Esophagus squamous epithelium (tissue), 5 donors: ENCODE data around the gene CMTM2. TPM values are rescaled to one million over a fixed set of nuclear protein-coding genes. Genes with fewer than 3 reads are reported as not detected.
"Not testable (repeated sequence)": the region's sequence is repeated elsewhere in the genome, so short reads cannot be mapped to it uniquely, and the experiment has no call there.

ENCODE experiments used
- DNase-seq: peaks from one replicate; lab custom pipeline; 2025; lab: John Stamatoyannopoulos, UW
- H3K27ac ChIP-seq, 4 donors: fragments of 200-600 bp; sonication (generic); one replicate each; pipeline ENCODE4 v1.5.1; 2016 to 2019; ENCODE audit warnings: mild to moderate bottlenecking in 1 of 4
- H3K27me3 ChIP-seq, 4 donors: fragments of 200-600 bp; sonication (generic); 1 replicate in 3 of 4; 2 replicates in 1 of 4; pipeline versions ENCODE4 v1.5.1 to v1.6.0; 2017 to 2021; ENCODE audit warnings: antibody characterized with exemption in 1 of 4
- H3K36me3 ChIP-seq, 3 donors: fragments of 200-600 bp; sonication (generic); one replicate each; pipeline ENCODE4 v1.5.1; 2016 to 2019
- H3K4me1 ChIP-seq, 3 donors: fragments of 200-600 bp; sonication (generic); one replicate each; pipeline ENCODE4 v1.5.1; 2017 to 2019
- H3K4me3 ChIP-seq, 4 donors: fragments of 200-600 bp; sonication (generic); 1 replicate in 3 of 4; 2 replicates in 1 of 4; pipeline ENCODE4 v1.5.1; 2016 to 2019; ENCODE audit warnings: mild to moderate bottlenecking in 2 of 4, moderate library complexity in 1 of 4
- H3K9me3 ChIP-seq, 3 donors: fragments of 200-600 bp; sonication (generic); one replicate each; pipeline ENCODE4 v1.5.1; 2016 to 2019
- POLR2A ChIP-seq, 4 donors: fragments of 450-650 bp; IDR thresholded peaks; one replicate each; pipeline ENCODE4 v1.6.1; 2017; ENCODE audit warnings: antibody characterized with exemption in 4 of 4, mild to moderate bottlenecking in 4 of 4, moderate library complexity in 3 of 4
- WGBS, 2 donors: methylation state at CpG; one replicate each; pipeline ENCODE4 v1.1.5; 2018; 5-methylcytosine and 5-hydroxymethylcytosine counted together
- intact Hi-C: fragments of 100-400 bp; cut with DNase I; formaldehyde crosslinking; loops from one replicate; pipeline ENCODE4 v1.15.0; 2022
- total RNA-seq, 4 donors: library from RNA; depleted of rRNA; stranded (reverse); fragments of >200 nt; gene quantifications; one replicate each; pipeline ENCODE4 v1.1.0, GENCODE V29; 2016
- TF ChIP-seq, protein P1 (sequence below), 6 experiments: fragments of 450-650 bp in 4 of 6; fragments of 200-600 bp in 2 of 6; sonication (generic) in 2 of 6; IDR thresholded peaks; one replicate each; pipeline ENCODE4 v1.5.1; 2016 to 2019; ENCODE audit warnings: antibody characterized with exemption in 6 of 6, mild to moderate bottlenecking in 4 of 6, moderate library complexity in 4 of 6
- donor health status: DM: yes; HTN: yes; CAD: no.

Gene CMTM2
- total RNA-seq, 4 donors from 2014 or later: not detected

DNA sequence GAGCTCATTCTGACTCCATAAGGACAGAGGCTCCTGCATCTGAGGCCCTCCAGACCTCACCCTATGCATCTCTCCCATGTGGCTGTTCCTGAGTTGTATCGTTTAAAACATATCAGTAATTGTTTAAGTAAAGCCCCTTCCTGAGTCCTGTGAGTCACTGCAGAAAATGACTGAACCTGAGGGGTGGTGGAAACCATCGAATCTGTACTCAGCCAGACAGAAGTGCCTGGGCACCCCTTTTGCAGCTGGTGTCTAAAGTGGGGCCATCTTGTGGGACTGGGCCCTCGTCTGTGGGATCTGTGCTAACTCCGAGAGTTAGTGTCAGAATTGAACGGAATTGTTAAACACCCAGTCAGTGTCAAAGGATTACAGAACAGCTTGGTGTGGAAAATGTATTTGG is 50.6 kb downstream of the CMTM2 start:
- DNase-seq: no peak
- Histone ChIP-seq H3K4me3 (no peak overlapping the region), H3K9me3 (no peaks in the 10 kb centered on the region), H3K36me3 (peaks cover 0 to 17% (median 0%) of the 10 kb centered on the region in 3 donors), H3K4me1 (peaks cover 0 to 15% (median 3%) of the 10 kb centered on the region in 3 donors), H3K27me3 (no peaks in the 10 kb centered on the region), H3K27ac (no peak overlapping the region)
- 79 to 82% methylated on average over 4 to 5 of the region's 5 CpGs for WGBS, 2 donors
- no peak for TF ChIP-seq POLR2A (IDR thresholded peaks at IDR 0.05)
- TF ChIP-seq, protein P1, sequence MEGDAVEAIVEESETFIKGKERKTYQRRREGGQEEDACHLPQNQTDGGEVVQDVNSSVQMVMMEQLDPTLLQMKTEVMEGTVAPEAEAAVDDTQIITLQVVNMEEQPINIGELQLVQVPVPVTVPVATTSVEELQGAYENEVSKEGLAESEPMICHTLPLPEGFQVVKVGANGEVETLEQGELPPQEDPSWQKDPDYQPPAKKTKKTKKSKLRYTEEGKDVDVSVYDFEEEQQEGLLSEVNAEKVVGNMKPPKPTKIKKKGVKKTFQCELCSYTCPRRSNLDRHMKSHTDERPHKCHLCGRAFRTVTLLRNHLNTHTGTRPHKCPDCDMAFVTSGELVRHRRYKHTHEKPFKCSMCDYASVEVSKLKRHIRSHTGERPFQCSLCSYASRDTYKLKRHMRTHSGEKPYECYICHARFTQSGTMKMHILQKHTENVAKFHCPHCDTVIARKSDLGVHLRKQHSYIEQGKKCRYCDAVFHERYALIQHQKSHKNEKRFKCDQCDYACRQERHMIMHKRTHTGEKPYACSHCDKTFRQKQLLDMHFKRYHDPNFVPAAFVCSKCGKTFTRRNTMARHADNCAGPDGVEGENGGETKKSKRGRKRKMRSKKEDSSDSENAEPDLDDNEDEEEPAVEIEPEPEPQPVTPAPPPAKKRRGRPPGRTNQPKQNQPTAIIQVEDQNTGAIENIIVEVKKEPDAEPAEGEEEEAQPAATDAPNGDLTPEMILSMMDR (IDR thresholded peaks at IDR 0.05): no peak
- intact Hi-C loops: no loop called here

DNA sequence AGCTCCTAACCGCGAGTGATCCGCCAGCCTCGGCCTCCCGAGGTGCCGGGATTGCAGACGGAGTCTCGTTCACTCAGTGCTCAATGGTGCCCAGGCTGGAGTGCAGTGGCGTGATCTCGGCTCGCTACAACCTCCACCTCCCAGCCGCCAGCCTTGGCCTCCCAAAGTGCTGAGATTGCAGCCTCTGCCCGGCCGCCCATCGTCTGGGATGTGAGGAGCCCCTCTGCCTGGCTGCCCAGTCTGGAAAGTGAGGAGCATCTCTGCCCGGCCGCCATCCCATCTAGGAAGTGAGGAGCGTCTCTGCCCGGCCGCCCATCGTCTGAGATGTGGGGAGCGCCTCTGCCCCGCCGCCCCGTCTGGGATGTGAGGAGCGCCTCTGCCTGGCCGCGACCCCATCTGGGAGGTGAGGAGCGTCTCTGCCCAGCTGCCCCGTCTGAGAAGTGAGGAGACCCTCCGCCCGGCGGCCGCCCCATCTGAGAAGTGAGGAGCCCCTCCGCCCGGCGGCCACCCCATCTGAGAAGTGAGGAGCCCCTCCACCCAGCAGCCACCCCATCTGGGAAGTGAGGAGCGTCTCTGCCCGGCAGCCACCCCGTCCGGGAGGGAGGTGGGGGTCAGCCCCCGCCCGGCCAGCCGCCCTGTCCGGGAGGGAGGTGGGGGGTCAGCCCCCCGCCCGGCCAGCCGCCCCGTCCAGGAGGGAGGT is 51.4 kb downstream of the CMTM2 start:
- H3K27me3 ChIP-seq, H3K4me3 ChIP-seq, DNase-seq, H3K27ac ChIP-seq, H3K9me3 ChIP-seq, intact Hi-C loops: not testable (repeated sequence)
- Histone ChIP-seq H3K4me1 (peaks cover 0 to 12% (median 3%) of the 10 kb centered on the region in 3 donors), H3K36me3 (peaks cover 0 to 24% (median 0%) of the 10 kb centered on the region in 3 donors)
- WGBS, 2 donors: no CpG with 5 or more reads among the region's 49 CpGs

DNA sequence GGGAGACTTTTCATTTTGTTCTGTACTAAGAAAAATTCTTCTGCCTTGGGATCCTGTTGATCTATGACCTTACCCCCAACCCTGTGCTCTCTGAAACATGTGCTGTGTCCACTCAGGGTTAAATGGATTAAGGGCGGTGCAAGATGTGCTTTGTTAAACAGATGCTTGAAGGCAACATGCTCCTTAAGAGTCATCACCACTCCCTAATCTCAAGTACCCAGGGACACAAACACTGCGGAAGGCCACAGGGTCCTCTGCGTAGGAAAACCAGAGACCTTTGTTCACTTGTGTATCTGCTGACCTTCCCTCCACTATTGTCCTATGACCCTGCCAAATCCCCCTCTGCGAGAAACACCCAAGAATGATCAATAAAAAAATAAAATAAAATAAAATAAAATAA is 52.3 kb downstream of the CMTM2 start:
- H3K27me3 ChIP-seq, intact Hi-C loops, H3K4me3 ChIP-seq, H3K4me1 ChIP-seq, H3K27ac ChIP-seq, DNase-seq, H3K9me3 ChIP-seq: not testable (repeated sequence)
- WGBS, 2 donors: 92 to 97% methylated on average over 2 to 3 of the region's 4 CpGs
- peaks cover 0 to 32% (median 0%) of the 10 kb centered on the region in 3 donors for H3K36me3 ChIP-seq

DNA sequence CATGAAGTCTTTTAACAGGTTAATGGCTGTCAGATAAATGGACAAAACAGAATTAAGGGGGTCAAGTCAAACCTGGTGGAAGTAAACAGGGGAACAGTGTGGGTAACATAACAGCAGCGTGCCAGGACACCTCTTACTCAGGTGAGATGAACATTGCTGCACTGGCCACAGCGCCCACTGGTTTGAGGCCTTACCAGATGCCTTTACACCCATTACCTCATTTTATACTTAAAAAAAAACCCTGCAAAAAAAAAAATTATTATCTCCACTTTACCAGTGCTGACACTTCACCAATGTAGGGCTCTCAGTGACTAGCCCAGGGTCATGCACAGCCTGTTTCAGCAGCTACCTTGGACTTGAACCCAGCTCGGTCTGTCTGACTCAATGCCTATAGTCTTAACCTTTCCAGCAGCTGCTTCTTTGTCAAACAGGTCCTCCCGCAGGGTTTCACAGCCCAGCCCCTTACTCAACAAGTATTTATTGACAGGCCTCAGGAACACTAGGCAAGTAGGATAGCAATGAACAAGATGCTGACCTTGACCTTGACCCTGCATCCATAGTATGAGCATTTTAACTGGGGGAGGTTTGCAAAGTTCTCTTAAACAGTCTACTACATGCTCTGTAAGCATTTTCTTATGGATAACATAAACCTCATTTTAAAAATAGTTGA is 55.4 kb downstream of the CMTM2 start:
- TF ChIP-seq, protein P1 (IDR thresholded peaks at IDR 0.05): no peak
- no peak for TF ChIP-seq POLR2A (IDR thresholded peaks at IDR 0.05)
- no peaks in the 10 kb centered on the region for H3K9me3 ChIP-seq
- WGBS, 2 donors: 70 to 90% methylated on average over 4 of the region's 4 CpGs
- DNase-seq: no peak
- no peaks in the 10 kb centered on the region for H3K27me3 ChIP-seq
- H3K36me3 ChIP-seq: peaks cover 0 to 33% (median 0%) of the 10 kb centered on the region in 3 donors
- intact Hi-C loops: no loop called here
- H3K4me1 ChIP-seq: peaks cover 0 to 18% (median 0%) of the 10 kb centered on the region in 3 donors
- H3K27ac ChIP-seq: no peak overlapping the region
- no peak overlapping the region for H3K4me3 ChIP-seq

DNA sequence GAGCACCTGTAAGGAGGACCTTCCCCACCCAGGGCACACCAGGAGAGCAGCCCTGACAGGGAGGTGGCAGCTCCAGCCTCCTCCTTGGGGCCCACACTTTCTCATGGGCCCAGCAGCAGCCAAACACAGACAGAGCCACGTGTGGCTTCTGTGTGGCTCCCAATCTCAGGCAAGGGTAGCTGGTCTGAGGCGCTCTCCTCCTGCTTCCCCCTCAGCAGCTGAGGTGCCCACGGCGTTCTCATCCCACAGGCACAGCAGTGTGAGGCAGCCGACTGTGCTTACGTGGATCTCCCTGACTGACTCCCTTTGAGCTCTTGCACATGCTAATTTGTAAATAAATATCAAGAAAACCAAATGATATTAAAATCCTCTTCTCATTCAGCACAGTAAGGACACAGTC is 56.1 kb downstream of the CMTM2 start:
- peaks cover 0 to 33% (median 0%) of the 10 kb centered on the region in 3 donors for H3K36me3 ChIP-seq
- no peak overlapping the region for H3K4me3 ChIP-seq
- H3K27me3 ChIP-seq: no peaks in the 10 kb centered on the region
- no peak overlapping the region for H3K27ac ChIP-seq
- WGBS, 2 donors: 87 to 97% methylated on average over 4 to 5 of the region's 6 CpGs
- peaks cover 0 to 22% (median 0%) of the 10 kb centered on the region in 3 donors for H3K4me1 ChIP-seq
- H3K9me3 ChIP-seq: no peaks in the 10 kb centered on the region
- DNase-seq: no peak
- TF ChIP-seq, protein P1 (IDR thresholded peaks at IDR 0.05): no peak
- no peak for TF ChIP-seq POLR2A (IDR thresholded peaks at IDR 0.05)
- intact Hi-C loops: no loop called here

DNA sequence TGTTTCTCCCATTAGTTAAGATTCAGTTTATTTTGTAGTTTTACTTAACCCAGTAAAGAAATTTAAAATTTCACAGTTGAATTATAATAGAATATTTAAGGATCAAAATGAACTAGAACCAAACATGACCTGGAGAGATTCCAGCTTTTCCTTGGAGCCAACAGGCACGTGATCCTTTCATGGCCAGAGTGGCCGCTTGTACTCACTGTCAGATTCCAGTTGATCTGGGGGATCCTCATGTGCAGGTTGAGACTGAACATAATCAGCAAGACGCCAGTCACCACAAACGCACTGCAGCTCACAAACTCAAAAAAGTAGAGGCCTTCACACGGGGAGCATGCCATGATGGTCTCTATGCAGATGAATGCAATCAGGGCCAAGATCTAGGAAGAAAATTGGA is 56.9 kb downstream of the CMTM2 start:
- H3K36me3 ChIP-seq: peaks cover 0 to 33% (median 0%) of the 10 kb centered on the region in 3 donors
- no peaks in the 10 kb centered on the region for H3K27me3 ChIP-seq
- TF ChIP-seq POLR2A (IDR thresholded peaks at IDR 0.05): no peak
- TF ChIP-seq, protein P1 (IDR thresholded peaks at IDR 0.05): no peak
- H3K4me1 ChIP-seq: peaks cover 0 to 22% (median 0%) of the 10 kb centered on the region in 3 donors
- WGBS, 2 donors: 76% methylated on average over 4 to 5 of the region's 5 CpGs
- no peak for DNase-seq
- H3K9me3 ChIP-seq: no peaks in the 10 kb centered on the region
- H3K4me3 ChIP-seq: no peak overlapping the region
- H3K27ac ChIP-seq: no peak overlapping the region
- intact Hi-C loops: no loop called here
